ENCODE data around the gene SLC49A4. TPM values are rescaled to one million over a fixed set of nuclear protein-coding genes. Genes with fewer than 3 reads are reported as not detected.

Gene SLC49A4
- total and polyA plus RNA-seq, 12 donors: 2.2 to 40.8 (median 17.5) TPM

GRCh38 chr3:122773944-122774509, 20.8 kb upstream of the SLC49A4 start:
- intact Hi-C loops (cut with DNase I): no loop called here
- WGBS, 4 donors: 81 to 88% (median 85%) methylated on average over 3 of the region's 3 CpGs
- no peak for TF ChIP-seq POLR2A (IDR thresholded peaks at IDR 0.05)
- TF ChIP-seq CTCF (IDR thresholded peaks at IDR 0.05): no peak

GRCh38 chr3:122774564-122774963, 20.3 kb upstream of the SLC49A4 start:
- Histone ChIP-seq H3K36me3 (replicated peaks in 1 of 2) (peaks cover 0 to 3% of the 10 kb centered on the region in 2 donors), H3K4me1 (replicated peaks in 1 of 2) (peaks cover 2 to 6% of the 10 kb centered on the region in 2 donors), H3K4me3 (no peak overlapping the region), H3K9me3 (replicated peaks in 1 of 3) (no peaks in the 10 kb centered on the region), H3K27me3 (no peaks in the 10 kb centered on the region), H3K27ac (peak overlapping the region in 2 of 5 donors; percentile 27 to 36)
- WGBS, 4 donors: 89 to 91% (median 90%) methylated on average over 3 of the region's 3 CpGs
- intact Hi-C loops (cut with DNase I): no loop called here
- no peak for DNase-seq
- TF ChIP-seq CTCF (IDR thresholded peaks at IDR 0.05): no peak
- no peak for TF ChIP-seq POLR2A (IDR thresholded peaks at IDR 0.05)

More at GRCh38 chr3:122773944-122774509, 20.8 kb upstream of the SLC49A4 start:
- no peaks in the 10 kb centered on the region for H3K27me3 ChIP-seq
- H3K4me1 ChIP-seq (replicated peaks in 1 of 2): peaks cover 2 to 6% of the 10 kb centered on the region in 2 donors
- no peak overlapping the region for H3K4me3 ChIP-seq
- DNase-seq: no peak
- H3K36me3 ChIP-seq (replicated peaks in 1 of 2): peaks cover 0 to 3% of the 10 kb centered on the region in 2 donors
- H3K9me3 ChIP-seq (replicated peaks in 1 of 3): no peaks in the 10 kb centered on the region
- H3K27ac ChIP-seq: peak overlapping the region in 2 of 5 donors; percentile 27 to 36

GRCh38 chr3:122776675-122777468, 18.0 kb upstream of the SLC49A4 start:
- Histone ChIP-seq H3K27me3 (no peaks in the 10 kb centered on the region), H3K4me3 (no peak overlapping the region), H3K27ac (no peak overlapping the region), H3K9me3 (replicated peaks in 1 of 3) (no peaks in the 10 kb centered on the region), H3K4me1 (replicated peaks in 1 of 2) (peaks cover 0 to 2% of the 10 kb centered on the region in 2 donors), H3K36me3 (replicated peaks in 1 of 2) (peaks cover 0 to 3% of the 10 kb centered on the region in 2 donors)
- 69 to 74% (median 72%) methylated on average over 5 of the region's 5 CpGs for WGBS, 4 donors
- intact Hi-C loops (cut with DNase I): no loop called here
- TF ChIP-seq POLR2A (IDR thresholded peaks at IDR 0.05) (no peak), CTCF (IDR thresholded peaks at IDR 0.05) (no peak)
- DNase-seq: no peak

- DNase-seq: no peak
- Histone ChIP-seq H3K9me3 (replicated peaks in 1 of 3) (no peaks in the 10 kb centered on the region), H3K27me3 (no peaks in the 10 kb centered on the region), H3K27ac (no peak overlapping the region), H3K4me1 (replicated peaks in 1 of 2) (no peaks in the 10 kb centered on the region), H3K4me3 (no peak overlapping the region), H3K36me3 (replicated peaks in 1 of 2) (peaks cover 0 to 3% of the 10 kb centered on the region in 2 donors)
- intact Hi-C loops (cut with DNase I): no loop called here
- 83 to 87% (median 85%) methylated on average over 3 of the region's 3 CpGs for WGBS, 4 donors
- TF ChIP-seq CTCF (IDR thresholded peaks at IDR 0.05): no peak
Measured at GRCh38 chr3:122777563-122777962, 17.3 kb upstream of the SLC49A4 start.

All from adrenal gland (tissue), 12 donors.